CD4-positive, alpha-beta T cell (primary cell): ENCODE results near the gene ZNF689. TPM values are rescaled to one million over a fixed set of nuclear protein-coding genes. Genes with fewer than 3 reads are reported as not detected.

ENCODE experiments used
- ATAC-seq: fragments of 200-7000 bp; cut with Tn5 transposase; one replicate; pipeline ENCODE4 v1.10.0; 2022; ENCODE audit warnings: mild to moderate bottlenecking; ENCODE audit not compliant: poor library complexity
- CTCF ChIA-PET: fragments of 350-600 bp; sonication (Branson Sonifier 250); formaldehyde crosslinking; loops from one replicate; lab custom pipeline; 2021; ENCODE audit warnings: antibody characterized with exemption, inconsistent platforms; lab: Charles Lee
- POLR2A ChIA-PET: fragments of 350-600 bp; sonication (Branson Sonifier 250); formaldehyde crosslinking; loops from one replicate; lab custom pipeline; 2021; ENCODE audit warnings: antibody characterized with exemption, inconsistent platforms; lab: Charles Lee
- DNase-seq, 14 experiments: peaks; one replicate each; pipeline ENCODE4 v3.0.0-alpha.2; 2013 to 2020; ENCODE audit warnings: mixed read lengths in 2 of 14
- H3K27ac ChIP-seq, 2 donors: one replicate each; pipeline versions ENCODE4 v1.5.1 to v1.7.0; 2013; ENCODE audit warnings: low read length in 2 of 2, low read depth in 1 of 2, mild to moderate bottlenecking in 1 of 2
- H3K27me3 ChIP-seq, 2 experiments: 1 replicate in 1 of 2; 2 replicates in 1 of 2; pipeline versions ENCODE4 v1.6.1 to v1.7.0; 2013; ENCODE audit warnings: low read length in 2 of 2, control low read depth in 1 of 2, mild to moderate bottlenecking in 1 of 2, moderate library complexity in 1 of 2; ENCODE audit not compliant: insufficient read depth in 2 of 2, control insufficient read depth in 1 of 2
- H3K36me3 ChIP-seq: one replicate; pipeline ENCODE4 v1.6.1; 2013; ENCODE audit warnings: low read length, control low read depth; ENCODE audit not compliant: insufficient read depth
- H3K4me1 ChIP-seq: one replicate; pipeline ENCODE4 v1.6.1; 2013; ENCODE audit warnings: low read length, control low read depth; ENCODE audit not compliant: insufficient read depth
- H3K4me3 ChIP-seq: one replicate; pipeline ENCODE4 v1.5.1; 2013; ENCODE audit warnings: mild to moderate bottlenecking, low read length, moderate library complexity
- H3K9me3 ChIP-seq, 2 experiments: 1 replicate in 1 of 2; 2 replicates in 1 of 2; pipeline versions ENCODE4 v1.6.1 to v1.7.0; 2013; ENCODE audit warnings: low read length in 2 of 2, mild to moderate bottlenecking in 2 of 2, control low read depth in 1 of 2, moderate library complexity in 1 of 2; ENCODE audit not compliant: control insufficient read depth in 1 of 2, insufficient read depth in 1 of 2
- H3K27ac Mint-ChIP-seq: one replicate; pipeline ENCODE4 v1.8.0; 2020; ENCODE audit warnings: mixed read lengths
- H3K27me3 Mint-ChIP-seq: one replicate; pipeline ENCODE4 v1.8.0; 2021; ENCODE audit warnings: mixed read lengths
- H3K36me3 Mint-ChIP-seq: one replicate; pipeline ENCODE4 v1.8.0; 2021; ENCODE audit warnings: low read depth, mixed read lengths
- H3K4me1 Mint-ChIP-seq: one replicate; pipeline ENCODE4 v1.8.0; 2021; ENCODE audit warnings: low read depth, mixed read lengths
- H3K4me3 Mint-ChIP-seq: one replicate; pipeline ENCODE4 v1.8.0; 2020; ENCODE audit warnings: mild to moderate bottlenecking, mixed read lengths
- H3K9me3 Mint-ChIP-seq: one replicate; pipeline ENCODE4 v1.8.0; 2020; ENCODE audit warnings: mixed read lengths
- CTCF ChIP-seq: fragments of 200-600 bp; IDR thresholded peaks from one replicate; pipeline ENCODE4 v1.8.0; 2022; ENCODE audit warnings: antibody characterized with exemption, mild to moderate bottlenecking
- intact Hi-C, 2 experiments: fragments of 100-400 bp; cut with DNase I in 1 of 2; cut with micrococcal nuclease in 1 of 2; formaldehyde crosslinking; loops; one replicate each; pipeline versions ENCODE4 v1.15.1 to v1.9.0; 2023 to 2025; cut with DNase I, micrococcal nuclease
- total RNA-seq, 174 experiments: library from RNA in 2 of 174; stranded (reverse) in 2 of 174; gene quantifications; one replicate each; pipeline ENCODE4 v1.2.3 and lab custom pipeline; 2021 to 2026

The ZNF689 gene
- total RNA-seq, 2 experiments from 2014 or later, result 15.3 to 15.7 TPM

GRCh38 chr16:30622455-30623032 is 12.4 kb upstream of the ZNF689 start:
- no peak overlapping the region for H3K27ac ChIP-seq
- no peaks in the 10 kb centered on the region for H3K4me1 ChIP-seq
- DNase-seq, result no peak
- no peaks in the 10 kb centered on the region for H3K36me3 ChIP-seq
- peaks cover 0 to 3% of the 10 kb centered on the region in 2 experiments for H3K9me3 ChIP-seq
- ChIA-PET POLR2A (no interaction called here), CTCF (interaction anchor here (0.6 kb wide), 1 partner anchor 42 kb away, joined by 3 read pairs; no protein-coding TSS in a partner anchor)
- H3K4me3 ChIP-seq, result no peak overlapping the region
- Mint-ChIP-seq H3K4me3 (no peak overlapping the region), H3K9me3 (no peaks in the 10 kb centered on the region), H3K27me3 (no peaks in the 10 kb centered on the region), H3K27ac (no peak overlapping the region), H3K36me3 (no peaks in the 10 kb centered on the region), H3K4me1 (no peaks in the 10 kb centered on the region)
- no peaks in the 10 kb centered on the region for H3K27me3 ChIP-seq
- ATAC-seq, result no peak
- no peak for TF ChIP-seq CTCF
- intact Hi-C loops, result no loop called here

- Histone ChIP-seq H3K27me3 (no peaks in the 10 kb centered on the region), H3K36me3 (no peaks in the 10 kb centered on the region), H3K9me3 (peaks cover 0 to 3% of the 10 kb centered on the region in 2 experiments), H3K4me3 (no peak overlapping the region), H3K27ac (no peak overlapping the region), H3K4me1 (no peaks in the 10 kb centered on the region)
- H3K27me3 Mint-ChIP-seq, result no peaks in the 10 kb centered on the region
- TF ChIP-seq CTCF, result no peak
- CTCF ChIA-PET, result no interaction called here
- DNase-seq (no peak), ATAC-seq (no peak)
- H3K4me3 Mint-ChIP-seq, result no peak overlapping the region
- intact Hi-C loops, result no loop called here
- H3K4me1 Mint-ChIP-seq, result no peaks in the 10 kb centered on the region
- H3K9me3 Mint-ChIP-seq, result no peaks in the 10 kb centered on the region
- H3K36me3 Mint-ChIP-seq, result no peaks in the 10 kb centered on the region
- POLR2A ChIA-PET, result no interaction called here
- H3K27ac Mint-ChIP-seq, result no peak overlapping the region
Observed at GRCh38 chr16:30621765-30622164, 11.6 kb upstream of the ZNF689 start.

GRCh38 chr16:30620169-30620568 is 10.0 kb upstream of the ZNF689 start:
- DNase-seq (no peak), ATAC-seq (no peak)
- Mint-ChIP-seq H3K36me3 (no peaks in the 10 kb centered on the region), H3K4me3 (no peak overlapping the region), H3K9me3 (no peaks in the 10 kb centered on the region), H3K4me1 (no peaks in the 10 kb centered on the region), H3K27ac (no peak overlapping the region), H3K27me3 (no peaks in the 10 kb centered on the region)
- no peaks in the 10 kb centered on the region for H3K36me3 ChIP-seq
- no peak overlapping the region for H3K4me3 ChIP-seq
- ChIA-PET CTCF (no interaction called here), POLR2A (interaction anchor here (1.0 to 1.2 kb wide), 2 partner anchors 8 to 10 kb away, joined by 3 to 4 read pairs; partner anchors contain the start of gene ZNF689)
- intact Hi-C loops, result no loop called here
- no peak for TF ChIP-seq CTCF
- H3K27ac ChIP-seq, result no peak overlapping the region
- no peaks in the 10 kb centered on the region for H3K27me3 ChIP-seq
- no peaks in the 10 kb centered on the region for H3K4me1 ChIP-seq
- H3K9me3 ChIP-seq, result peaks cover 0 to 3% of the 10 kb centered on the region in 2 experiments
